Mucosa of descending colon (tissue), 3 donors: Measurements from ENCODE around the gene A1CF. TPM values are rescaled to one million over a fixed set of nuclear protein-coding genes. Genes with fewer than 3 reads are reported as not detected.
A peak's percentile ranks its signal among the peaks of the same experiment; 100 is the strongest.

ENCODE experiments used
- ATAC-seq: fragments of 200-7000 bp; cut with Tn5 transposase; one replicate; pipeline ENCODE4 v1.9.1; 2020; ENCODE audit warnings: mild to moderate bottlenecking, moderate library complexity
- DNase-seq, 3 donors: peaks; one replicate each; pipeline ENCODE4 v3.0.0-alpha.2; 2020
- H3K36me3 ChIP-seq: fragments of 200-600 bp; one replicate; pipeline ENCODE4 v1.8.0; 2021; ENCODE audit warnings: low read depth, mild to moderate bottlenecking
- H3K4me1 ChIP-seq: fragments of 200-600 bp; one replicate; pipeline ENCODE4 v1.8.0; 2021; ENCODE audit warnings: low read depth, mild to moderate bottlenecking
- H3K4me3 ChIP-seq: fragments of 200-600 bp; one replicate; pipeline ENCODE4 v1.8.0; 2021; ENCODE audit warnings: mild to moderate bottlenecking
- H3K9me3 ChIP-seq: fragments of 200-600 bp; one replicate; pipeline ENCODE4 v1.8.0; 2021; ENCODE audit warnings: mild to moderate bottlenecking
- CTCF ChIP-seq: fragments of 200-600 bp; IDR thresholded peaks from one replicate; pipeline ENCODE4 v1.8.0; 2022; ENCODE audit warnings: antibody characterized with exemption, mild to moderate bottlenecking
- intact Hi-C, 2 donors: fragments of 100-400 bp; cut with DNase I in 1 of 2; cut with micrococcal nuclease in 1 of 2; formaldehyde crosslinking; loops; one replicate each; pipeline versions ENCODE4 v1.11.0 to v1.11.1; 2022; cut with DNase I, micrococcal nuclease
- total RNA-seq, 3 donors: library from RNA; stranded (reverse); fragmentation: NEBNext Ultra II Directional in 2 of 3; extraction: Animal tissue kit (Norgen Biotek cat#: 25700) in 2 of 3; gene quantifications; one replicate each; pipeline versions ENCODE4 v1.2.1 to v1.2.4, GENCODE V29; 2021 to 2023
- donor health status: DM: no; HTN: no; CAD: no; lungs with moderate emphysema.
- donor health status: DM: no; HTN: no; CAD: no.
- donor health status: DM: no; HTN: yes; CAD: no.

A1CF gene
- total RNA-seq, 3 donors from 2014 or later, result 25.3 to 74.8 (median 33.1) TPM

- no peaks in the 10 kb centered on the region for H3K9me3 ChIP-seq
- H3K4me1 ChIP-seq, result no peaks in the 10 kb centered on the region
- intact Hi-C loops, result no loop called here
- DNase-seq (no peak), ATAC-seq (no peak)
- no peak overlapping the region for H3K4me3 ChIP-seq
- no peaks in the 10 kb centered on the region for H3K36me3 ChIP-seq
- TF ChIP-seq CTCF, result no peak
Measured at GRCh38 chr10:50809596-50809995, 75.8 kb downstream of the A1CF start.

GRCh38 chr10:50807851-50808776 lies 77.3 kb downstream of the A1CF start:
- Histone ChIP-seq H3K4me1 (no peaks in the 10 kb centered on the region), H3K4me3 (no peak overlapping the region), H3K9me3 (no peaks in the 10 kb centered on the region), H3K36me3 (no peaks in the 10 kb centered on the region)
- ATAC-seq (peak; percentile 51), DNase-seq (no peak)
- intact Hi-C loops, result no loop called here
- TF ChIP-seq CTCF, result no peak

- ATAC-seq (no peak), DNase-seq (no peak)
- H3K4me3 ChIP-seq, result no peak overlapping the region
- no peaks in the 10 kb centered on the region for H3K36me3 ChIP-seq
- no peak for TF ChIP-seq CTCF
- H3K4me1 ChIP-seq, result no peaks in the 10 kb centered on the region
- no peaks in the 10 kb centered on the region for H3K9me3 ChIP-seq
- intact Hi-C loops, result no loop called here
Measured at GRCh38 chr10:50805981-50806622, 79.3 kb downstream of the A1CF start.

- no peak for DNase-seq
- H3K4me1 ChIP-seq, result no peaks in the 10 kb centered on the region
- H3K36me3 ChIP-seq, result no peaks in the 10 kb centered on the region
- TF ChIP-seq CTCF, result no peak
- intact Hi-C loops, result no loop called here
- no peak for ATAC-seq
- no peaks in the 10 kb centered on the region for H3K9me3 ChIP-seq
- no peak overlapping the region for H3K4me3 ChIP-seq
Measured at GRCh38 chr10:50799595-50799994, 85.8 kb downstream of the A1CF start.

- H3K4me3 ChIP-seq, result no peak overlapping the region
- H3K9me3 ChIP-seq, result no peaks in the 10 kb centered on the region
- no peak for ATAC-seq
- DNase-seq, result no peak
- intact Hi-C loops, result no loop called here
- no peak for TF ChIP-seq CTCF
- H3K4me1 ChIP-seq, result no peaks in the 10 kb centered on the region
- no peaks in the 10 kb centered on the region for H3K36me3 ChIP-seq
Measured at GRCh38 chr10:50798297-50798696, 87.1 kb downstream of the A1CF start.
